HG03060 (cell line): Measurements from ENCODE around the gene MLXIPL.
"Not testable (repeated sequence)": the region's sequence is repeated elsewhere in the genome, so short reads cannot be mapped to it uniquely, and the experiment has no call there.

Experiments used
- ATAC-seq: cut with Tn5 transposase; IDR thresholded peaks from one replicate; pipeline ENCODE4 v1.9.1; 2021; ENCODE audit warnings: low read depth, moderate number of reproducible peaks; ENCODE audit not compliant: unreplicated experiment

Gene MLXIPL, protein sequence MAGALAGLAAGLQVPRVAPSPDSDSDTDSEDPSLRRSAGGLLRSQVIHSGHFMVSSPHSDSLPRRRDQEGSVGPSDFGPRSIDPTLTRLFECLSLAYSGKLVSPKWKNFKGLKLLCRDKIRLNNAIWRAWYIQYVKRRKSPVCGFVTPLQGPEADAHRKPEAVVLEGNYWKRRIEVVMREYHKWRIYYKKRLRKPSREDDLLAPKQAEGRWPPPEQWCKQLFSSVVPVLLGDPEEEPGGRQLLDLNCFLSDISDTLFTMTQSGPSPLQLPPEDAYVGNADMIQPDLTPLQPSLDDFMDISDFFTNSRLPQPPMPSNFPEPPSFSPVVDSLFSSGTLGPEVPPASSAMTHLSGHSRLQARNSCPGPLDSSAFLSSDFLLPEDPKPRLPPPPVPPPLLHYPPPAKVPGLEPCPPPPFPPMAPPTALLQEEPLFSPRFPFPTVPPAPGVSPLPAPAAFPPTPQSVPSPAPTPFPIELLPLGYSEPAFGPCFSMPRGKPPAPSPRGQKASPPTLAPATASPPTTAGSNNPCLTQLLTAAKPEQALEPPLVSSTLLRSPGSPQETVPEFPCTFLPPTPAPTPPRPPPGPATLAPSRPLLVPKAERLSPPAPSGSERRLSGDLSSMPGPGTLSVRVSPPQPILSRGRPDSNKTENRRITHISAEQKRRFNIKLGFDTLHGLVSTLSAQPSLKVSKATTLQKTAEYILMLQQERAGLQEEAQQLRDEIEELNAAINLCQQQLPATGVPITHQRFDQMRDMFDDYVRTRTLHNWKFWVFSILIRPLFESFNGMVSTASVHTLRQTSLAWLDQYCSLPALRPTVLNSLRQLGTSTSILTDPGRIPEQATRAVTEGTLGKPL

DNA sequence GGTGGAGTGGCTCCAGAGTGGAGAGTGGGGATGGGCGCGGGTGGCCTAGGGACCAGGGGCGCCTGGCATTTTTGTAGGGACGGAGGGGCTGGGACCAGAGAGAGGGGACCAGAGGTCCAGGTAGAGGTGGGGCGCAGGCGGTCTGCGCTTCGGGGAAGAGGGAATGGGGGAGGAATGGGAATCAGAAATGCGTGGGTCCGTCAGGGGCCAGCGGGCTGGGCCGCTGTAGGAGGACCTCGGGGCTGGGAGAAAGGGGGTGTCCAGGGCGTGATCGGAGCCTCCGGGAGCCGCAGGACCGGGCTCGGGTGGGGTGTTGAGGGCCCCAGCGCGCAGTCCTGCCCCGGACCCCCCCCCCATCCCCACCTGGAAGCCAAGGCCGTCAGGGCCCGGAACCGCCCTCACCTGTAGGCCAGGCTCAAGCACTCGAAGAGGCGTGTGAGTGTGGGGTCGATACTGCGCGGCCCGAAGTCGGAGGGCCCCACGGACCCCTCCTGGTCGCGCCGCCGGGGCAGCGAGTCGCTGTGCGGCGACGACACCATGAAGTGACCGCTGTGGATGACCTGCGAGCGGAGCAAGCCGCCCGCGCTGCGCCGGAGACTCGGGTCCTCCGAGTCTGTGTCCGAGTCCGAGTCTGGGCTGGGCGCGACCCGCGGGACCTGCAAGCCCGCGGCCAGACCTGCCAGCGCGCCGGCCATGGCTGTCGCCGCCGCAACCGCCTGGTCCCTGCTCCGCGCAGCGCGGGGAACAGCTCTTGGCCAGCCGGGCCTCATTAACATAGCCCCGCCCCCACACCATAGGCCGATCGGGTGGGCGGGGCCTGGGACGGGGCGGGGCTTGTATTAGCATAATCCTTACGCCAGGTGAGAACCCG lies at the start of gene MLXIPL:
Gene MLXIPL (minus strand): TSS at position 725 of the 871 bp plus-strand sequence. CDS start 30 bp downstream, at position 695.
- ATAC-seq: no peak

DNA sequence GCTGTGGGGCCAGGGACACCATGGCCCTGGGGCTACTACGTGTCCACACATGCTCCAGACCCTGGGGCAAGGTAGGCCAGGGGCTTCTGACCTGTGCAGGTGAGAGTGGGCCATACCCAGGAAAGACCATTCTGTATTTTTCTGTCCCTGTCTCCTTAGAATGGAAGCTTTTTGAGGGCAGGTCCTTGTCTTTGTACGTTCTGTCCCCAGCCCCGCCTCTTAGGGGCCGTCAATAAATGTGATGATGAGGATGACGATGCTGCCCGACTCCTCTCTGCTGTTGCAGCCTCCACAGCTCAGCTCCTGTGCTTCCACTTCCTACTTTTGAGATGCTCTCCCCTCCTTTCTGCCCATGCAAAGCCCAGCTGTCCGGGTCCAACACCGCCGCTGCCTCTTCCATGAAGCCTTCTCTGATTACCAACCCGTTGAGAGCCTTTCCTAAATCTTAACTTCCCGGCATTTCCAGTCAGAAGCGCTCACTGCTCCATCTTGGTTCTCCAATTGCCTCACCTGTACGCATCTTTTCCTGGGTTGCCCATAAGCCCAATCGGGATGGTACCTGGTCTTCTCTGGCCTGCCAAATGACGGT lies 47.6 kb upstream of the MLXIPL start:
- ATAC-seq: no peak

DNA sequence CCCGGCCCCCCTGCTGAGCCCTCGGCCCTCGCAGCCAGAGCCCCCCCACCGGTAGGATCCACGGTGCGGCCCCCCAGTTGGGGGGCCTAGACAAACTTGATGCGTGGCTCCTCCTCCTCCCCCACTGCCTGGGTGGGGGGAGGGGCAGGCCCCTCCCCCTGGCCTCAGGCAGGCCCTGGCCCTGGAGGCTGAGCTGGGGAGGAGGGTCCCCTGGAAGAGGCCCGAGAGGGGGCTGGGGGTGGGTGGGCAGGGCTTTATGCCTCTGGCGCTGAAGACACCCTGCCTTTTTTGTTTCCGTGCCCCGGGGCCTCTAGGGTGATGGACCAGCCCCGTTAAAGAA lies 47.0 kb upstream of the MLXIPL start:
- ATAC-seq: no peak

DNA sequence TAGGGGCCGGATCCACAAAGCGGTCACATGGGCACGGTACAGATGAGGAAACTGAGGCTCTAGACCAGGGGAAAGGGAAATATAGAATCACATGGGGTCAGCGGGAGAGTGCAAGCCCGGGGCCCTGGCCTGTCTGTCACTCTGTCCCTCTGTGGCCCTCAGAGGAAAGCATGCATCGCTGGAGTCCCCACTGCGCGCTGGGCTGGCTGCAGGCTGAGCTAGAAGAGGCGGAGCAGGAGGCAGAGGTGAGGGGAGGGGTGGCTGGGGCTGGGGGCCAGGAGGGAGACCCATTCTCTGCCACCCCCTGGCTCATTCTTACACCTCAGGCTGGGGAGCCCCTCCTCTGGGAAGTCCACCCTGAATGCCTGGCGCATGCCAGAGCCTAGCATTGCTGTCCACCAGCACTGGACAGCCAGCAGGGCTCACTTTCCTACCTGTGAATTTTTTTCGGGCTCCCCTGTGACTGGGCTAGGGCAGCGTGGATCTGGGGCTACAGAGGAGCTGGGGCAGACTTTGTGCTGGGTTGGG lies 45.6 kb upstream of the MLXIPL start:
- no peak for ATAC-seq

DNA sequence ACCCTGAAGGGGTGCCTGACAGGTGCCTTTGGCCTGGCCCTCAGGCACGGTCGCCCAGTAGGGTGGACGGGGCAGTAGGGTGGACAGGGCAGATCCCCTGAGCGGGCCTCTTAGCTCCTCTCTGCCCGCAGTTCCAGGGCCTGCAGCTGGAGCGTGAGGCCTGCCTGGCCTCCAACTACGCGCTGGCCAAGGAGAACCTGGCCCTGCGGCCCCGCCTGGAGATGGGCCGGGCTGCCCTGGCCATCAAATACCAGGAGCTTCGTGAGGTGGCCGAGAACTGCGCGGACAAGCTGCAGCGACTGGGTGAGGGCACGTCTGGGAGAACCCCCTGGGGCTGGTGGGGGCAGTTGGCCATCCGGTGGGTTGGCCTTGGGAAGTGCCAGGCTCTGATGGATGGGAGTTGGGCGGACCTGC lies 45.0 kb upstream of the MLXIPL start:
- no peak for ATAC-seq

DNA sequence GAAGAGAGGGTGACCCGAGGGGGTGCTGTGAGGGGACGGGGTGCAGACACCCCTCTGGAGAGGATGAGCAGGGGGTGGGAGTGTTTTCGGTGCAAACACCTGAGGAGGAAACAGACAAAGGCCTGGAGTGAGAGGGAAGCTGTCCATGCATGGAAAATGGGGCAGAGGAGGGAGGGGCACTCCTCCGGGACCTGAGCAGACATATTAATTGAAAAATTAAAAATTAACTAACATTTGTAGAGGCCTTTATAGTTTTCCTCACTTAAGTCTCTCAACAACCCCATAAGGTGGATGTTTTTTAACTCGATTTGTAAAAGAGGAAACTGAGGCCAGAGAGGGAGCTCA lies 44.5 kb upstream of the MLXIPL start:
- no peak for ATAC-seq

DNA sequence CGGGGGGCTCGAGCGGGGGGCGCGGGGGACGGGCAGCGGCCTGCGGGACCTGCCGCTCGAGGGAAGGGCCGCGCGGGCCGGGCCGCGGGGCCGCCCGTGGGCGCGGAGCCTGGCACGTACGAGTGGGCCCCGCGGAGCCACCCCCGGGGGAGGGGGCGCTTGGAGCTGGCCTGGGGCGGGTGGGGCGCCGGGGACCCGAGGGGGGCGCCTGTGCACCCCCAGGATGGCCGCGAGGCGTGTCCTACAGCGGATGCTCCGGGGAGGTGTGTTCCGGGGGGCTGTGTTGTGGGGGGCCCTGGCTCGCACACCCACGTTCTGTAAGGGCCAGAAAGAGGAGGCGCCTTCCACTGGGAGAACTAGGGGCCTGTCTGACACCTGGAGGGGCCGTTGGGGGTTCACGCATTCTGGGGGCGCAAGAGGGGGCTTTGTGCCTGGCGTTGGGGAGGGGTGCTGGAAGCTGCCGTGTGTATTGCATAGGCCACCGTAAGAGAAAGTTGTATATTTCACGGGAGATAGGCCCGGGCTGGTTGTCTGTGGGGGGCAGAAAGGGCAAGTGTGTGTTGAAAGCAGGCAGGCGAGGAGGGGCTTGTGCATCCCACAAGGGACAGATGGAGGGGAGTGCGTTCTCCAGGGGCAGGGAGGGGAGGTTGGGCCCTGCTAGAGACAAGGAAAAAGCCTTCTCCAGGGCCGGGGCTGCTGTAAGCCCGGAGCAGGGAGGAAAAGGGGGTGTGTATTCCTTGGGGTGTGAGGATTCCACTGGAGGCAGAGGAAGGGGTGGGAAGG lies 44.0 kb upstream of the MLXIPL start:
- ATAC-seq: no peak

DNA sequence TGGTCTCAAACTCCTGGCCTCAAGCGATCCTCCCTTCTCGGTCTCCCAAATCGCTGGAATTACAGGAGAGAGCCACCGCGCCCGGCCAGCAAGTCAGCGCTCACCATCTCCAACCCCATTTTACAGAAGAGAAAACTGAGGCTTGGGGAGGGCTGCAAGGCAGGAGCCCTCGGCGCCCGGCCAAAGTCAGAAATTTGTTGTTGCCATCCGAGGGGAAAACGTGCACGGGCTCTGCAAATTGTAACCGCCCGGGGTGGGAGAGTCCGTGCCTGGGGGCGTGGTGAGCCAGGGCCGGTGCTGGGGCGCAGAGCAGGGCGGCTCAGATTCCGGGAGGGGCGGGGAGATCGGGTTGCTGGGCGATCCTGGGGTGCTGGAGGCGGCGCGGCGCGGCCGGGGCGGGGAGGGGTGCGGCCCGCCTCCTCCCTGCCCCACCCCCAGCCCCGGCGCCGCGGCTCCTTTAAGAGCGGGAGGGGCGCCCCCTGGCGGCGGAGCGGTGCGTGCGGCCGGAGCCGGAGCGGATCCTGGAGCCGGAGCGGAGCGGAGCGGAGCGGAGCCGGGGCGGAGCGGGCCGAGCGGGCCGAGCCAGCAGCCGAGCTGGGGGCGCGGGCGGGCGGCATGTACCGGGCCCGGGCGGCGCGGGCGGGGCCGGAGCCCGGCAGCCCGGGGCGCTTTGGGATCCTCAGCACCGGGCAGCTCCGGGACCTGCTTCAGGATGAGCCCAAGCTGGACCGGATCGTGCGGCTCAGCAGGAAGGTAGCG lies 43.2 kb upstream of the MLXIPL start, which contains the start of gene VPS37D:
Gene VPS37D (plus strand): TSS at position 488 of the 759 bp plus-strand sequence. CDS start 128 bp downstream, at position 616.
- ATAC-seq: no peak

DNA sequence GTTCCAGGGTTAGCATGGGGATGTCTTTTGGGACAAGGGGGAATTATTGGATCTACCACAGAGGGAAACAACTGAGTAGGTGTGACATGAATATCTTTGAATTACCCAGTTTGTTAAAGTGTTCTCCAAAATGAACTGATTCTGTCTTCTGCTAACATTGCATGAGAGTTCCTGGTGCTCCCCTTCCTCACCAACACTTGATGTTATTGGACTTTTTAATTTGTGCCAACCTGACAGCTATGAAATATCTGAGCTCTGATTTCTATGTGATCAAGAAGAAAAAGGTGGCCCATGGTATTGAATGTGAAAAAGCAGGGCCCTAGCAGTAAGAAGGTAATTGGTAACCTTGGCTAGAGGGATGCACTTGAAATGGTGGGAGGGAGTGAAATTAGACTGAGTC lies 38.7 kb upstream of the MLXIPL start:
- no peak for ATAC-seq

DNA sequence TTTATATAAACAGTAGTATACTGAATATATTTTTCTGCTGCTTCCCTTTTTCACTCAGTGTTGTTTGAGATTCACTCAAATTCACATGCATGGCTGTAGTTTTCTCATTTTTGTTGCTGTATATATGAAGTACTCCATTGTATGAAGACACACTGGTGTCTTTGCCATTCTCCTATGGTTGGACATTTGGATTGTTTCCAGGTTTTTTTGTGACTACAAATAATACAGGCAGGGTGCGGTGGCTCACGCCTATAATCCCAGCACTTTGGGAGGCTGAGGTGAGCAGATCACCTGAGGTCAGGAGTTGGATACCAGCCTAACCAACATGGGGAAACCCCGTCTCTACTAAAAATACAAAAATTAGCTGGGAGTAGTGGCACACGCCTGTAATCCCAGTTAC lies 36.3 kb upstream of the MLXIPL start:
- ATAC-seq: not testable (repeated sequence)

DNA sequence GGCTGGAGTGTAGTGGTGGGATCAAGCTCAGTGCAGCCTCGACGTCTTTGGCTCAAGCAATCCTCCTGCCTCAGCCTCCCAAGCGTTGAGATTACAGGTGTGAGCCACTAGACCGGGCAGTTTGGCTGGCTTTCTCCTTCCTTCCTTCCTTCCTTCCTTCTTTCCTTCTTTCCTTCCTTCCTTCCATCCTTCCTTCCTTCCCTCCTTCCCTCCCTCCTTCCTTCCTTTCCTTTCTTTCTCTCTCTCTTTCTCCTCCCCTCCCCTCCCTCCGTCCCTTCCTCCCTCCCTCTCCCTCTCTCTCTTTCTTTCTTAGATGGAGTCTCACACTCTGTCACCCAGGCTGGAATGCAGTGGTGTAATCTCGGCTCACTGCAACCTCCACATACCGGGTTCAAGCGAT lies 35.7 kb upstream of the MLXIPL start:
- no peak for ATAC-seq

DNA sequence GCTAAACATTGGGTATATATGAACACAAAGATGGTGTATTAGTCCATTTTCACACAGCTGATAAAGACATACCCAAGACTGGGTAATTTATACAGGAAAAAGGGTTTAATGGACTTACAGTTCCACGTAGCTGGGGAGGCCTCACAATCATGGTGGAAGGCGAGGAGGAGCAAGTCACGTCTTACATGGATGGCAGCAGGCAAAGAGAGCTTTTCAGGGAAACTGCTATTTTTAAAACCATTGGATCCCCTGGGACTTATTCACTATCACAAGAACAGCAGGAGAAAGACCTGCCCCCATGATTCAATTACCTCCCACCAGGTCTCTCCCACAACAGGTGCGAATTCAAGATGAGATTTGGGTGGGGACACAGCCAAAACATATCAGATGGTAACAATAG lies 31.0 kb upstream of the MLXIPL start:
- ATAC-seq: not testable (repeated sequence)

DNA sequence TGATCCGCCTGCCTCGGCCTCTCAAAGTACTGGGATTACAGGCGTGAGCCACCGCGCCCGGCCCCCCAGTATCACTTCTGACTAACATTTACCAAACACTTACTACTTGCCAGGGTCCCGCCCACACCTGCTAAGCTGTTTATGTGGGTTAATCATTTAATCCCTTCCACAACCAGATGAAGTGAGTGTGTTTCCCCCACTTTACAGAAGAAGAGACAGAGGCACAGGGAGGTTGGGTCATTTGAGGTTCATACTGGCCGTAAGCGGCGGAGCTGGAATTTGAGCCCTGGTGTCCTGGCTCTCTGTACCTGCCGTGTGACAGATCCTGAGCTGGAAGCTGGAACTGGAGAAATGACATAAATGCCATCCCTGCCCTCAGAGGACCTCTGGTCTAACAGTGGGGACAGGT lies 28.2 kb upstream of the MLXIPL start:
- ATAC-seq: no peak

DNA sequence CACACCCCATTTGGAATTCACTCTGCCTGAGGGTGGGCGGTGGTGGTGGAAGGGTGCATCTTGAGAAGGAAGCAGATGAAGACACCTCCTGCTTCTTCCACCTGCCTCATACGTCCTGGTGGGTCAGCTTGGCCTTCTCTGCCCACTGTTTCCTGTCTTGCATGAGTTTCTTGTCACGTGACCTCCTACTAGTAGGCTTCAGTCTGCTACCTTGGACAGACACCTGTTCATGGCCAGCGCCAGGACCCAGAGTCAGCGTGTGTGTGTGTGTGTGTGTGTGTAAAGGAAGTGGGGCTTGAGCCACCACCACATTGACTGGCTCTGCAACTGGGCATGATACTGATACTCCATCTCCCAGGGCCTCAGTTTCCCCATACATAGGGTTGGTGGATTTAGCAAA lies 26.2 kb upstream of the MLXIPL start:
- ATAC-seq: no peak

DNA sequence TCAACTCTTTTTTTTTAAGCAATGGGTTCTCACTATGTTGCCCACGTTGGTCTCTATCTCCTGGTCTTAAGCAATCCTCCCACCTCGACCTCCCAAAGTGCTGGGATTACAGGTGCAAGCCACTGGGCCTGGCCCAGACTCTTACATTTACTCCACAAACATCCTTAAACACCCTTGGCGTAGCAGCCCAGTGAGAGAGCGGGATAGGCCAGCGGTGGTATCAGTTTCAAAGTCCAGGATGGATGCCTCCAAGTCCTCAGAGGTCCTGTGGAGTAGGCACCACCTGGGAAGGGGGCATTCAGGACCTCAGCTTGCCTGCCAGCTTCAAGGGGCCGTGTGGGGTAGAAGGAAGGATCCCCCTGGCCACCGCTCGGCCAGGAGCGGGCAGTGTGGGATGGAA lies 25.3 kb upstream of the MLXIPL start:
- ATAC-seq: no peak

DNA sequence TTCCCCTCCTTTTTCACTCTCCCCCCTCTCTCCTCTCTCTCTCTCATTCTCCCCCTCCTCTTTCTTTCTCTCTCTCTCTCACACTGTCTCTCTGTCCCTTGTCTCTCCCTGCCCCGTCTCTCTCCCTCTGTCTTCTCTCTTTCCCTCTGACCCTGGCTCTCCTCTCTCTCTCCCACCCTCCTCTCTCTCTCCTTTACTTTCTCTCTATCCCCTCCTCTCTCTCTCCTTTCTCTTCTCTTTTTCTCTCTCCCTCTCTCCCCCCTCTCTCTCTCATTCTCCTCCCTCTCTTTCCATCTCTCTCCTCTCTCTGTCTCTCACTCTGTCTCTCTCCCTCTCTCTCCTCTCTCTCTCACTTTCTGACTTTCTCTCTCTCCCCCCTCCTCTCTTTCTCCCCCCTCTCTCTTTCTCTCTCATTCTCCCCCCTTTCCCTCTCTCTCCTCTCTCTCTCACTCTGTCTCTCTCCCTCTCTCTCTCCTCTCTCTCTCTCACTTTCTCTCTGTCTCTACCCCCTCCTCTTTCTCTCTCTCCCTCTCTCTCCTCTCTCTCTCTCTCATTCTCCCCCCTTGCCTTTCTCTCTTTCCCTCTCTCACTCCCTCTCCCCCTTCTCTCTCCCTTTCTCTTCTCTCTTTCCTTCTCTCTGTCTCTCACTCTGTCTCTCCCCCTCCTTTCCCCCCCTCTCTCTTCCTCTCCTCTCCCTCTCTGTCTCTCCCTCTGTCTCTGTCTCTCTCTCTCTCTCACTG lies 24.4 kb upstream of the MLXIPL start:
- no peak for ATAC-seq

DNA sequence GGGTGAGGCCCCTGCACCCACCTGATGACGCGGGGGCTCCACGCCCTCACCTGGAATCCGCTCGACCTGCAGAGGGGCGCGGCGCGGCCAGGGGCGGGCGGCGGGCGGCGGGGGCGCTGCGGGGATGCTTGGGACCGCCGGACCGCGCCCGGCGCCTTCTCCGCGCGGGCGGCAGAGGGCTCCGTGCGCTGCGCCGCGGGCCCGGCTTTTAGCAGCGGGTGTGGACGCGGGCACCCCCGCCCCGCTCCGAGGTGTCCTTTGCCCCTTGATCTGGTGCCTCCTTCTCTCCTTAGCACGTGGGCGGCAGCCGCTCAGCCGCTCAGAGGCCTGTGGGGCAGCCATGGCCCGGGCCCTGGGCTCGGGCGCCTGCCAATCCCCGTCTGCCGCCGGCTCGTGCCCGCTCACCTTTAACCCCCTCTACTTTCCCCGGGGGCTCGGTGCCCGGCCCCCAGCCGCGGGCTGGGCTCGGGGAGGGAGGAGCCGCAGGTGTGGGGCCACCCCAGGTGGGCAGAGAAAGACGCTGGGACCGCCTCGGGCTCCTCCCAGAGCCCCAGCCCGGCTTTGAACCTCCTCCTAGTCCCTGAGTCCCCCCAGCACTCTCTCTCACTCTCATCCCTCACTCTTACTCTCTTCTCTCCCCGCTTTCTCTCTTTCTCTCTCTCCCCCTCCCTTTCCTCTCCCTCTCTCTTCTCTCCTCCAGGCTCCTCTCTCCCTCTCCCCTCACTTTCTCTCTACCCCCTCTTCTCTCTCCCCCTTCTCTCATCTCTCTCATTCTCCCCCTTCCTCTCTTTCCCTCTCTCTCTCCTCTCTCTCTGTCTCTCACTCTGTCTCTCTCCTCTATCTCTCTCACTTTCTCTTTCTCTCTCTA lies 23.6 kb upstream of the MLXIPL start:
- ATAC-seq: no peak
